Activated CD4-positive, alpha-beta memory T cell treated with anti-CD3 and anti-CD28 coated beads, Interleukin-2, amount 10 ng/mL, durations not matched to agents 7 days and 5 days (primary cell): Measurements from ENCODE around the gene ZMYND8. TPM values are rescaled to one million over a fixed set of nuclear protein-coding genes. Genes with fewer than 3 reads are reported as not detected.
"Not testable (repeated sequence)": the region's sequence is repeated elsewhere in the genome, so short reads cannot be mapped to it uniquely, and the experiment has no call there.

Experiments used
- CTCF ChIA-PET: fragments of 350-600 bp; sonication (Branson Sonifier 250); formaldehyde crosslinking; loops from one replicate; lab custom pipeline; 2021; ENCODE audit warnings: antibody characterized with exemption, inconsistent platforms; lab: Charles Lee
- POLR2A ChIA-PET: fragments of 350-600 bp; sonication (Branson Sonifier 250); formaldehyde crosslinking; loops from one replicate; lab custom pipeline; 2021; ENCODE audit warnings: antibody characterized with exemption; lab: Charles Lee
- DNase-seq: peaks from one replicate; pipeline ENCODE4 v3.0.0-alpha.2; 2020
- H3K27ac Mint-ChIP-seq: one replicate; pipeline ENCODE4 v1.8.0; 2021; ENCODE audit warnings: mild to moderate bottlenecking, mixed read lengths
- H3K27me3 Mint-ChIP-seq: one replicate; pipeline ENCODE4 v1.8.0; 2021; ENCODE audit warnings: mixed read lengths
- H3K36me3 Mint-ChIP-seq: one replicate; pipeline ENCODE4 v1.8.0; 2021; ENCODE audit warnings: low read depth, mixed read lengths
- H3K4me1 Mint-ChIP-seq: one replicate; pipeline ENCODE4 v1.8.0; 2021; ENCODE audit warnings: mixed read lengths
- H3K4me3 Mint-ChIP-seq: one replicate; pipeline ENCODE4 v1.8.0; 2021; ENCODE audit warnings: mild to moderate bottlenecking, mixed read lengths
- H3K9me3 Mint-ChIP-seq: one replicate; pipeline ENCODE4 v1.8.0; 2021; ENCODE audit warnings: mixed read lengths
- total RNA-seq, 2 experiments: library from RNA; stranded (reverse); gene quantifications; one replicate each; pipeline ENCODE4 v1.2.3, GENCODE V29; 2021

The ZMYND8 gene
- total RNA-seq: 10 to 100 TPM; 37.8 to 44.2 TPM

DNA sequence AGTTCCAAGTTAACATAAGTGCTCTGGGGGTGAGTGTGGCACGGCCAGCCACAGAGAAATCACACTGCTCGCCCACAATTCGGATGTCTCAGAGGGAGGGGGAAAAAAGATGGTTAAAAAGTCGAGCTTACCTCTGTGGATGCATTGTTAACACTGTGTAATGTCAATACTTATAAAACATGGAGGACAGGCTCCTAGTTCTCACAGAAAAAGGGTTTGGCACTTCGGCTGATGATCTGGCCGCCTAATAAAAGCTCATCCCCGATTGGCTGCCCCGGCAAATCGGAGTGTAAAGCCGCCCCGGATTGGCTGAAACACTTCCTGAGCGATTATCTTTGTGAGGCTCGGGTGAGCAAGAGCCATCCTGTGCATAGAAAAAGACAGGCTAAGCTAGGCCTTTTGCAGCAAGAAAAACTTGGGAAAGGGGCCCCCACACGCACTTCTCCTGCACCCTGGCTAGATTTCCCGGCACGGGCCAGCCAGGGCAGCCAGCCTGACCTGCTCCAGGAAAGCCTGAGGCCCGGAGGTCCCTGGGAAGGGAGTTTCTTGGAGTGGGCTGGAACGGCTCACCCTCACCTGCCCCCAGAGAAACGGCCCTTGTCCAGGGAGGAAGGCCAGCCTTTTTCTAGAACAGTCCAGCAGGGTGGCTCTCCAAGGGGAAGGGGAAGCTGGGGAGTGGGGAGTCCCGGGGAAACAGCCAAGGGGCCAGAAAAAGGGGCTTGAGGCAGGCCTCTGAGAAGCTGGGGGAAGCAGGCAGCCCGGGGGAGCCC, at the start of gene ZMYND8:
TSS of gene ZMYND8 (minus strand) at position 174 of the 770 bp plus-strand sequence. CDS start at position 145, 29 bp downstream.
- H3K27me3 Mint-ChIP-seq: no peaks in the 10 kb centered on the region
- ChIA-PET CTCF (interaction anchor here (1.0 to 7.0 kb wide), 9 partner anchors 9 to 602 kb away, joined by 3 to 59 read pairs (median 5); partner anchors contain the start of gene NCOA3), POLR2A (interaction anchor here (0.7 to 7.0 kb wide), 29 partner anchors 9 to 1689 kb away, joined by 3 to 53 read pairs (median 5); partner anchors contain the start of genes CSE1L and NCOA3)
- H3K4me3 Mint-ChIP-seq: peak within 1 kb of the TSS; percentile 81
- DNase-seq: peak; percentile 99
- no peaks in the 10 kb centered on the region for H3K9me3 Mint-ChIP-seq
- H3K36me3 Mint-ChIP-seq: peaks cover 12% of the 10 kb centered on the region
- H3K4me1 Mint-ChIP-seq: peaks cover 24% of the 10 kb centered on the region
- H3K27ac Mint-ChIP-seq: peak within 1 kb of the TSS; percentile 94

DNA sequence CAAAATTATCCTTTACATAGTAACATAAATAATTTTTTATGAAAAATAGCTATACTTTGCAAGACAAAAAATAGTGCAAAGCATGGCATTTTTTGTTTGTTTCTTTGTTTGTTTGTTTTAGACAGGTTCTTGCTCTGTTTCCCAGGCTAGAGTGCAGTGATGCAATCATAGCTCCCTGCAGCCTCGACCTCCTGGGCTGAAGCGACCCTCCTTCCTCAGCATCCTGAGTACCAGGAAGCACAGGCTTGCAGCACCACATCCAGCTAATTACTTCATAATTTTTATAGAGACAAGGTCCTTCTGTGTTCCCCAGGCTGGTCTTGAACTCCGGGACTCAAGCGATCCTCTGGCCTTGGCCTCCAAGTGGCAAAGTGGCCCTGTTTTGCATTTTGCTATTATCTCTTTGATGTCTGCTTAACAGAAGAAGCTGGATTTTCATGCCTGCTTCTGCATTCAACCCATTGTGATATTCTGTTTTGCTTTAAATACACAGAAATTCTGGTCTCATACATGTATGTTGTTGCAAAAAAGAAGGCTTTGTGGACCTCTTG, 49.4 kb upstream of the ZMYND8 start:
- Mint-ChIP-seq H3K27ac (no peak overlapping the region), H3K27me3 (no peaks in the 10 kb centered on the region), H3K4me3 (no peak overlapping the region), H3K36me3 (no peaks in the 10 kb centered on the region), H3K9me3 (no peaks in the 10 kb centered on the region), H3K4me1 (peaks cover 4% of the 10 kb centered on the region)
- no peak for DNase-seq
- POLR2A ChIA-PET: interaction anchor here (1.1 kb wide), 1 partner anchor 47 kb away, joined by 4 read pairs; no protein-coding TSS in a partner anchor
- CTCF ChIA-PET: interaction anchor here (0.6 to 1.1 kb wide), 3 partner anchors 14 to 73 kb away, joined by 3 to 8 read pairs (median 3); no protein-coding TSS in a partner anchor

- Mint-ChIP-seq H3K4me1 (peaks cover 7% of the 10 kb centered on the region), H3K9me3 (no peaks in the 10 kb centered on the region), H3K4me3 (no peak overlapping the region), H3K36me3 (no peaks in the 10 kb centered on the region), H3K27me3 (no peaks in the 10 kb centered on the region), H3K27ac (no peak overlapping the region)
- CTCF ChIA-PET: no interaction called here
- DNase-seq: no peak
- POLR2A ChIA-PET: no interaction called here
These were observed 44.2 kb upstream of the ZMYND8 start for GRCh38 chr20:47400685-47401084.

DNA sequence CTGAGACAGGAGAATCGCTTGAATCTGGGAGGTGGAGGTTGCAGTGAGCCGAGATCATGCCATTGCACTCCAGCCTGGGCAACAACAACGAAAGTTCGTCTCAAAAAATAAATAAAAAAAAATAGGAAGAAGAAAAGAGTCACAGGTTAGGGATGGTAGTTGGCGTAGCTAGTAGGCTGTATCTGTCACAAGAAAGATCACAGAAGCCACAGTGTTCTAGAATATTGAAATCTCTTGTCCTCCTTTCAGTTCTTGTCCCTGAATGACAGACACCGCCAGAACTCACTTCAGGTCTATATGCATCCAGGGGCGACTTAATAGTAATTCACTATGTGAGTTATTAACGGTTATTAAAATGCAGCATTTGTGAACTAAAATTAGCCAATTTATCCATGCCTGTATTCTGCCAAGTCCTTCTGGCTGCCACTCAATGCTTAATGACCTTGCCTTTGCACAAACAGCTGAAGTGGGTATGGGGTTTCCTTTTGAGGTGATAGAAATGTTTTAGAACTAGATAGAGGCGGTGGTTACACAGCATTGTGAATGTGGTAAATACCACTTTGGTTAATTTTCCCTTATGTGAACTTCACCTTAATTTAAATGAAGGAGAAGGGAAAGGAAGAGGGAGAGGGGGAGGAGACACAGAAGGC, 41.3 kb upstream of the ZMYND8 start:
- ChIA-PET CTCF (interaction anchor here (0.7 to 0.8 kb wide), 2 partner anchors 13 to 223 kb away, joined by 3 to 4 read pairs; no protein-coding TSS in a partner anchor), POLR2A (no interaction called here)
- peaks cover 7% of the 10 kb centered on the region for H3K4me1 Mint-ChIP-seq
- DNase-seq: no peak
- peaks cover 1% of the 10 kb centered on the region for H3K9me3 Mint-ChIP-seq
- H3K36me3 Mint-ChIP-seq: no peaks in the 10 kb centered on the region
- H3K27me3 Mint-ChIP-seq: no peaks in the 10 kb centered on the region
- no peak overlapping the region for H3K27ac Mint-ChIP-seq
- no peak overlapping the region for H3K4me3 Mint-ChIP-seq

DNA sequence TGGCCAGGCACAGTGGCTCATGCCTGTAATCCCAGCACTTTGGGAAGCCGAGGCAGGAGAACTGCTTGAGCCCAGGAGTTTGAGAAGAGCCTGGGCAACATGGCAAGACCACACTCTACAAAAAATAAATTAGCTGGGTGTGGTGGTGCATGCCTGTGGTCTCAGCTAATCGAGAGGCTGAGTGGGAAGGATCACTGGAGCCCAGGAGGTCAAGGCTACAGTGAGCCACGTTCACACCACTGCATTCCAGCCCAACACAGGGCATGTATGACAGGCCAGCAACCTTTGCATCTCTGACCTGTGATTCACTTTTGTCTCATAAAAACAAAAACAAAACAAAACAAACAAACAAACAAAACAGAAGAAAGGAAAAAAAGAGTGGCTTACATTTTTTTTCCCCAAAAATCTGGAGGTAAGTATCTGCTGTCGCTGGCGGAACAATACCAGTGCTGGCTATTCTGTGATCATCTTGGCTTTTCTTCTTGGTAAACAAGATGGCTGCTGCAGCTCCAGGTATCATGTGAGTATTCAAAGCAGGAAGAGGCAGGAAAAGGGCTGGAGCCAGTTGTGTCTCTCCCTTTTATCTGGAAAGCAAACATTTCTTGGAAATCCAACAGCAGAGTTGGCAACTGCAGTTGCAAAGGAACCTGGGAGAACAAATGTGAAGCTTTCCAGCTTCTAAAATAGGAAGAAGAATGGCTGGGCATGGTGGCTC, 40.4 kb upstream of the ZMYND8 start:
- Mint-ChIP-seq H3K27me3 (no peaks in the 10 kb centered on the region), H3K4me1 (peaks cover 15% of the 10 kb centered on the region), H3K9me3 (peaks cover 5% of the 10 kb centered on the region), H3K36me3 (no peaks in the 10 kb centered on the region), H3K27ac (no peak overlapping the region), H3K4me3 (no peak overlapping the region)
- POLR2A ChIA-PET: no interaction called here
- CTCF ChIA-PET: interaction anchor here (1.1 kb wide), 1 partner anchor 13 kb away, joined by 3 read pairs; no protein-coding TSS in a partner anchor
- no peak for DNase-seq

GRCh38 chr20:47393796-47394514, 37.5 kb upstream of the ZMYND8 start:
- POLR2A ChIA-PET, DNase-seq, H3K4me3 Mint-ChIP-seq, H3K36me3 Mint-ChIP-seq, H3K27me3 Mint-ChIP-seq, H3K27ac Mint-ChIP-seq: not testable (repeated sequence)
- H3K9me3 Mint-ChIP-seq: peaks cover 14% of the 10 kb centered on the region
- peaks cover 26% of the 10 kb centered on the region for H3K4me1 Mint-ChIP-seq
- CTCF ChIA-PET: interaction anchor here (2.3 to 3.8 kb wide), 2 partner anchors 10 to 121 kb away, joined by 19 to 21 read pairs; no protein-coding TSS in a partner anchor

DNA sequence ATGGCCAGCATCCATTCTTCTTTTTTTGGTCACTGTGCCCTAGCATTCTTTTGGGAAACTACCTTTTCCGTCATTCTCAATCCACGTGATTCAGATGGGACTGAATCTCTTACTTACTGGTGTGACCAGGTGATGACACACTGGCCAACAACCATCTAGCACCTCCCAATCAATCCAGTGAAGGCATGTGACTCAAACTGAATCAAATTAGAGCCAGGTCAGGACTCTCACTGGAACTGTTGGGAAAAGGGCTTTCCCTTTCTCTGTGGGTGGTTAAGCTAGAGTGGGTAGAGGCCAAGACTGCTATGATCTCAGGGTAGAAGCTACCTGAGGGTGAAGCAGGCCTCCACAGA, 36.2 kb upstream of the ZMYND8 start:
- Mint-ChIP-seq H3K4me3 (no peak overlapping the region), H3K4me1 (peaks cover 21% of the 10 kb centered on the region), H3K36me3 (no peaks in the 10 kb centered on the region), H3K9me3 (peaks cover 14% of the 10 kb centered on the region), H3K27me3 (no peaks in the 10 kb centered on the region), H3K27ac (no peak overlapping the region)
- ChIA-PET POLR2A (interaction anchor here (1.3 to 1.5 kb wide), 3 partner anchors 9 to 110 kb away, joined by 3 to 8 read pairs (median 4); no protein-coding TSS in a partner anchor), CTCF (interaction anchor here (0.9 to 3.8 kb wide), 6 partner anchors 9 to 228 kb away, joined by 3 to 21 read pairs (median 4); no protein-coding TSS in a partner anchor)
- DNase-seq: no peak

DNA sequence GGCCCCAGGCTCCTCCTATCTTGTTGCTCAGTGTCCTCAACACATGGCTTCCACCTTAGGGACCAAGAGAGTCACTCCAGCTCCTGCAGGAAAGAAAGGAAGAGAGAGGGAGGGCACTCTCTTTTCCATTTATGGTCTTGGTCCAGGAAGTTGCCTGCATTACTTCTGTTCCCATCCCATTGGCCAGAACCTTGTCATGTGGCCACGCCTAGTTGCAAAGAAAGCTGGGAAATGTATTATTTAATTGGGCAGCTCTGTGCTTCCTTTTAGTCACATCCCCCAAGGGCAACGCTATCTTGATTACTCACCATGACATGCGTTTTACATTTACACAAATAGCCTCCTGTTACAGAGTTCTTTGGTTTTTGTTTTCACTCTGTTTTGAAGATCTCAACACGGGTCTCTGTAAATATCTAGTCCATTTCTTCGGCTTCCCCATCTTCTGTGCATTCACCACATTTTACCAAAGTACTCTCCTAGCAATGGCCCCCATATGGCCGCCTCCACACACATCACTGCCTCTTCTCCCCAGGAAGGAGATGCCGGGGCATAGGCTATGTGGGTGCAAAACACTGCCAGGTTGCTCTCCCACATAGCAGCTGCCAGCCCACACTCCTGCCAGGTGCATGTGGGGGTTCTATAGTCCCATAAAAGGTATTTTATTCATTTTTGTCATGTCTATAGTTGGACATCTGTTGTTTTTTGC, 35.7 kb upstream of the ZMYND8 start:
- CTCF ChIA-PET: interaction anchor here (0.6 to 3.8 kb wide), 8 partner anchors 8 to 245 kb away, joined by 3 to 21 read pairs (median 4); no protein-coding TSS in a partner anchor
- Mint-ChIP-seq H3K27ac (no peak overlapping the region), H3K9me3 (peaks cover 14% of the 10 kb centered on the region), H3K4me3 (no peak overlapping the region), H3K27me3 (no peaks in the 10 kb centered on the region), H3K36me3 (no peaks in the 10 kb centered on the region), H3K4me1 (peaks cover 21% of the 10 kb centered on the region)
- POLR2A ChIA-PET: interaction anchor here (1.2 to 1.5 kb wide), 4 partner anchors 8 to 110 kb away, joined by 3 to 8 read pairs (median 4); no protein-coding TSS in a partner anchor
- DNase-seq: no peak

- no peak for DNase-seq
- H3K4me3 Mint-ChIP-seq: no peak overlapping the region
- H3K27me3 Mint-ChIP-seq: no peaks in the 10 kb centered on the region
- H3K27ac Mint-ChIP-seq: no peak overlapping the region
- peaks cover 19% of the 10 kb centered on the region for H3K4me1 Mint-ChIP-seq
- ChIA-PET CTCF (interaction anchor here (0.6 to 3.8 kb wide), 8 partner anchors 8 to 244 kb away, joined by 3 to 21 read pairs (median 4); no protein-coding TSS in a partner anchor), POLR2A (interaction anchor here (1.2 to 1.5 kb wide), 4 partner anchors 7 to 111 kb away, joined by 3 to 8 read pairs (median 4); no protein-coding TSS in a partner anchor)
- H3K9me3 Mint-ChIP-seq: peaks cover 14% of the 10 kb centered on the region
- no peaks in the 10 kb centered on the region for H3K36me3 Mint-ChIP-seq
These were observed 34.9 kb upstream of the ZMYND8 start for GRCh38 chr20:47391276-47392010.

DNA sequence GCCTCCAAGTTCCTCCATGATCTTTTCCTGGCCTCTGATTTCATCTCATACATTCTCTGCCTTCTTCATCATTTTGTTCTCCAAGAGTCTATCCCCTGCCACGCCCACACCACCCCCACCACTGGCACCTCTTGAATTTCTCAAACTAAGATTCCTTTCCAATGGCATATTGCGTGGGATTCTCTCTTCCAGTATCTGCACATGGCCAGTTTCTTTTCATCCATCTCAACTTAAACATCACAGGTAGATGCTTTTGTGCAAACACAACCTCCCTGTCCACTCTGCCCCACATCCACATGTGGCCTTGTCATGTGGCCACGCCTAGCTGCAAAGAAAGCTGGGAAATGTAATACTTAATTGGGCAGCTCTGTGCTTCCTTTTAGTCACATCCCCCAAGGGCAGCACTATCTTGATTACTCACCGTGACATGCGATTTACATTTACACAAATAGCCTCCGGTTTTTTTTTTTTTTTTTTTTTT, 33.4 kb upstream of the ZMYND8 start:
- DNase-seq: no peak
- Mint-ChIP-seq H3K36me3 (no peaks in the 10 kb centered on the region), H3K27ac (no peak overlapping the region), H3K4me1 (peaks cover 19% of the 10 kb centered on the region), H3K4me3 (no peak overlapping the region), H3K9me3 (peaks cover 14% of the 10 kb centered on the region), H3K27me3 (no peaks in the 10 kb centered on the region)
- ChIA-PET POLR2A (no interaction called here), CTCF (no interaction called here)
